Fibroblast of skin of abdomen (primary cell): ENCODE data around the gene LCT.
A peak's percentile ranks its signal among the peaks of the same experiment; 100 is the strongest.
"Not testable (repeated sequence)": the region's sequence is repeated elsewhere in the genome, so short reads cannot be mapped to it uniquely, and the experiment has no call there.

Source experiments
- DNase-seq: peaks from one replicate; pipeline ENCODE4 v3.0.0-alpha.2; 2013

LCT gene

DNA sequence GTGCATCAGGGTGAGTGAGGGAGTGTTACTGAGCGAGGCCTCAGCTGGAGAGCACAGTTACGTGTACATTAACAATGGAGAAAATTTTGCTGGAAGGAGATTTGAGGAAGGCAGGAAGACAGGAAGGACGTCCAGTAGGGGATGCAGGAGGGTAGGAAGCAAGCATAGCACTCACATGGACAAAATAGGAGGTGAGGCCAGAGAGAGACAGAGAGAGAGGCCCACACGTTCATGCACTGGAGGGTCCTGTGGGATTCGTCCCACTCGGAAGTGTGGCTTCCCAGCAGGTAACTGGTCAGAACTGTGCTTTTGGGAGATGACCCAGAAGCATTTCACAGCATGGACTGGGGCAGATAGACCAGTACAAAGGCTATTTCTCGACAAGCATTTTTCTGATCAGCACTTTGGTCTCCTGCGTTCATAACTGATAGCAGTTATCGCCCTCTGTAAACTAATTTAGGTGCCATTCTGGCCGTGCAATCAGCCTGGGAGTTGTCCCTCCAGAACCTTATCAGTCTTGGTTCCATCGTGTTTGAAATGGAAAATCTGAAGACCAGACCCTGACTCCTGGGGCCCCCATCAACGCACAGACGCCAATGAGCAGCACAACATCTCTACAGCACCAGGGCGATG lies 5.7 kb downstream of the LCT start:
- no peak for DNase-seq

DNA sequence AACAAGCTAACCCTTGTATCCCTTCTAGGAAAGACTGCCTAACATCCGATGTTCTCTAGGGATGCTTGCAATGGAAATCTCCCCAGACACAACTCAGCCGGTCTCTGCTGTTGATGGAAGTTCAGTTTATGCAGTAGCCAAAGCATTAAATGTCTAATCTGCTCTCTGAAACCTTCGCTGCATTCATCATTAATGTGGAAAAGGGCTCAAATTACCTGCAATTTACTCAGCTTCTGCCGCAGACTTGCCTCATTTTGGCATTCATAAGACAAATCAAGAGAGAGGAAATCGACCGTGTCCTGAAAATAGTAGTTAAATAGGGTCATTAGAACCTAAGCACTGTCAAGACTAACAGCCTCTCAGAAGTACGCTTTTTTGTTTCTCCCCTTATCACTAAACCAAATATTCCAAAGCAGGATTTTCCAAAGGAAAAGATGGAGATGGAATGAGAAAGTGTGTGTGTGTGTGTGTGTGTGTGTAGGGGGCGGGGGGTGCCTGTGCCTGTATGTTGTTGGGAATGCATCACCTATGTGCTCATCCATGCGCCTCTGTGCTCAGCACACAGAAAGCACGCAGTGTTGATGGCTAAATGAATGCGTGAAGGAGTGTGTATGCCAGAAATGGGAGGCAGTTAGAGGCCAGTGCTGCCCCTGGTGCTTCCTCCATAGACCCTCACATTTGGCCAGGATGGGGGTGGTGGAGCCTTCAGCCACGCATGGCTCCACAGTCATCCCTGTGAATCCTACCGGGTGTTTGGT lies 7.4 kb downstream of the LCT start:
- no peak for DNase-seq

DNA sequence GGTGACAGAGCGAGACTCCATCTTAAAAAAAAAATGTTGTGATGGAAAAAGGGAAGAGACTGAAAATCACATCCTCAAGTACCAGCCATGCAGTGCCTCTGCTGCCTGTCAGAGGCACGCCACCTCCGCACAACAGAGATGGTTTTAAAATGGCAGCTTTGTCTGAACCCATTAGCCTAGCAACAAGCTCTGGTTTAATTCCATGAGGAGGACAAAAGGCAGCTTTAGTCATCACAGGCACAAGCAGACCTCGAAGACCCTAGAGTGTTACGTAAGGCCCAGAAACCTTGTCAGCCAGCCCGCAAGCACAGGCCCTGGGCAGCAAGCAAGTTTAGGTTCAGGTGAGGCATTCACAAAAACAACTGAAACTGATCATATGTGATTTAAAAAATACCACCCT lies 10.4 kb downstream of the LCT start:
- DNase-seq: no peak

DNA sequence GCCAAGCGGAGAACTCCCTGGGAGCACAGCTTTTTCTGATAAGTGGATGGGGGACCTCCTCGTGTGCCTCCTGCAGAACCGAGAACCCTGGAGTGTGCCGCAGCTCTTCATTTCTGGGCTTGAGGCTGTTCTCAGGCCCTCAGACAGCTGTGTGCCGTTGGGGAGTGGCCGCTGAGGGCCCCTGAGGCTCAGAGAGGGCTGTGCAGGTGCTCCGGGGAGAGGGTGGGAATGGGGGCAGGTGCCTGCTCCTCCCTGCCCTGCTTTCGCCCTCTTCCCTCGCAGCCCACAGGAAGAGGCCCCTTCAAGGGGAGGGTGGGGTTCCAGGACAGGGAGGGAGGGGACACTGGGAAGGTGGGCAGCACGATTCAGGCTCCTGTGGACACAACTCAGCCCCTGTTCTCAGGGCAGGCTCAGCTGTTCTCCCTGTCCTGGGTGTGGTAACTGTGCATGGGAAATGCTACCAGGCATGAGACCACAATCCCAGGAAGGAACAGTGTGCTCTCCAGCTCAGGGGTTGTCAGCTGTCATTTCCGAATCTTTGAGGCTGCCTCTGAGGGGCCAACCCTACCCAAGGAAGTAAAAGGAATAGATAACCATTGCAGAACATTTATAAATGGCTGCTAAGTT lies 11.3 kb downstream of the LCT start:
- no peak for DNase-seq

DNA sequence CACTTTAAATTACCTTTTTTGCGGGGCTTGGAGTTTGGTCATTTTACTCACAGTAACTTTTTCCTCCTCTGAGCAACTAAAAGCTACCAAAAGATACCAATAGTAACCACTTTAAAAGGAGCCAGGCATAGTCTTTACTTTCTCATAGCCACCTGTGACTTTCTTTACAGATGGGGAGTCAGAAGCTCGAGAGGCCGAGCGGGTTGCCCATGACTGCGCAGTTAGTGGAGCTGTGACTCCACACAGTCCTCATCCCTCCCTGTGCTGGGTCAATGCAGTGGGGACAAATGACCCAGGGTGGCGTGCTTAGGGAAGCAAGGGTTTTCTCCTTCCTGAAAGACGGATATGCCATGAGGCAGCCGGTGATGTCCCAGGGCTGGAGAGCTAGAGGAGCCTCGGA lies 11.9 kb downstream of the LCT start:
- no peak for DNase-seq

DNA sequence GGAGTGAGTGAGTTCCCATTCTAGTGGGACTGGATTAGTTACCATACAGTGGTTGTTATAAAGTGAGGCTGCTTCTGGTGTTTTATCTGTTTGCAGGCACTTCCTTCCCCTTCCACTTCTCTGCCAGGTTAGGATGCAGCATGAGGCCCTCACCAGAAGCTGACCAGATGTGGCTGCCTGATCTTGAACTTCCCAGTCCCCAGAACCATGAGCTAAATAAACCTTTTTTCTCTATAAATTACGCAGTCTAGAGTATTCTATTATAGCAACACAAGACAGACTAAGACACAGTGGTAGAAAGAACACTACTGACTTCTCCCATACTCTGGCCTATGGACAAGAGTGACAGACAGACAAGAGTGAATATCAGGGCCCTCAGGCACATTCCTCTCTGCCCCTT lies 14.1 kb downstream of the LCT start:
- DNase-seq: no peak

DNA sequence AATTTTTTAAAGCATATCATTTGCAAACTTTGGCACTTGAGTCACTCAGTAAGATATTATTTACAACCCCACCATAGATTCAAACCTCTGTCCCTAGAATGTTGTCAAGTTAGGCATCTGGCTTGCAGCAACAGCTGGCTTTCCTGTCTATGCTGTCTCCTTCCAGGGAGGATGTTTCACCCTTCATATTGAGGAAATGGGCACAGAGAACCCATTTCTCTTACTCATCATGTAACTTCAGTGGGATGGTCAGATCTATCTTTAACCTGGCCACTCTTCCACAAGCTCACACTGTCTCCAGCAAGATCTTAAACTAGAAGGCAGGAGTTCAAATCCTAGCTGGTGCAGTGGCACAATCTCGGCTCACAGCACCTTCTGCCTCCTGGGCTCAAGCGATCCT lies 15.8 kb downstream of the LCT start:
- DNase-seq: no peak

DNA sequence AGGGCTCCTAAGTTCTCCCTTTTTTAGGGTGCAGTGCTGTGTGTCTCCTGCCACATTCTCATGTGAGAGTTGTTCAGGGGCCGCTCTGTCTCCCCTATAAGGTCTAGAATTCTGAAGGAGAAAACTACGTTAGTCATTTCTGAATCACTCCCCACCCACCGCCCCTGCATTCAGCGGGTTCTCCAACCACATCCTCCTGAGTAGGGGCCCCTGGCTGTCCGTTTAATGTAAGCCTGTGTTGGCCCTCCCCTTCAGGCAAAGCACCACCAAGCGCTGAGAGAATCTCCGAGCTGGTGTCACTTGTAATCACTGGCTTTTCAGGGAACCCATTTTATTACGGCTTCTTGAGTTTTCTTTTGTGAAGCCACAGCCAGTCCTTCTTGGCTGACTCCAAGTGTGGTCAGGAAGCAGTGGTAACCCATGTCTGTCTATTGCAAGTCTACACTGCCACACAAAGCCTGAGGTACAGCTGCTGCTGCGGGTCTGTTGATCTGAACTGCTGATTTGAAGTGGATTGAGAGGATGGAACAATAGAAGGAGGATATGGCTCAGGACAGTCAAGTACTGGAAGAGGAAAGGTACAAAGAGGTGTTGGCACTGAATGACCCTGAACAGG lies 16.9 kb downstream of the LCT start:
- DNase-seq: peak; percentile 62

DNA sequence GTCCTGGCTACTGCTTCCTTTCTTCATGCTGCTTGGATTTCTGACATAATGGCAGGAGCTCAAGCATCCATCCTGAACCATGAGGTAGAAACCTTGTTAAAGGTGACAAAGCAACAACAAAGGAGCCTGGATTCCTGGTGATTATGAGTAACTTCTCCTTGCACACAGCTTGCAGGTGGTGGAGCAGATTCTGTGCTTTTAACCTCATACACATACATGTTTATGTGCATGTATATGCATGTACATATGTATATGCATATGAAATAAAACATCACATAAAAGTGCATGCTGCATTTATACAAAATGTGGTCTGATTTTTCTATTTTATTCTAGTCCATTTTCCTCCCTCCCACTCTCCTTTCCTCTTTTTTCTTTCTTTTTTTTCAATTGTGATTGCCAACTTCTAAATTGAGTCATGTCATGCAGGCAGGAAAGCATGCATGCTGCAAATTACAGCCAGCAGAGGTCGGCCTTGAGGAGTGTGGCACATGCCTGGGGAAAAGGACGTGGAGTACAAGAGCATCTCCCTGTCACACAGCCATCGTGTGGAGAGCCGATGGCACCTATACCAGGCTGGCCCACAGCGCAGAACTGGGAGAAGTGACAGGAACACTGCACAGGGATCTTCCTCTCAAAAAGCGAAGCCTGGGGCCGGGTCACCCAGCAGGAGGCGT lies 17.9 kb downstream of the LCT start:
- peak; percentile 26 for DNase-seq

DNA sequence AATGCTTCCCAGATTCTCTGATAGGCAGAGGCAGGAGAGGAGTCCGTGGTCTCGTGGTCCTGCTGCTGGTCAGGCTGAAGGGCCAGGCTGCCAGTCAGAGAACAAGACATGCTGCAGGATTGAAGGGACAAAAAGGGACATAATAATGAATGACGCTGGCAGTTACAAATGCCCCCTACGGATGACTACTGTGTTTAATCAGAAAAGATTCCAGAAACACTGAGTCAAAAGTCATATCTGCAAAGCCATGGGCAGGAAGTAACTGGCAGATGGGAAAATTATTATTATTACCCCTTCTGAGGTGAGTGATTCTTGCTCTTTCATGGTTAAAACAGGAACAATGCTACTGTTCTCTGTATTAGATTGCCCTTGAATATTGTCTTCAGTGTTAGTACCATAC lies 19.0 kb downstream of the LCT start:
- DNase-seq: no peak

DNA sequence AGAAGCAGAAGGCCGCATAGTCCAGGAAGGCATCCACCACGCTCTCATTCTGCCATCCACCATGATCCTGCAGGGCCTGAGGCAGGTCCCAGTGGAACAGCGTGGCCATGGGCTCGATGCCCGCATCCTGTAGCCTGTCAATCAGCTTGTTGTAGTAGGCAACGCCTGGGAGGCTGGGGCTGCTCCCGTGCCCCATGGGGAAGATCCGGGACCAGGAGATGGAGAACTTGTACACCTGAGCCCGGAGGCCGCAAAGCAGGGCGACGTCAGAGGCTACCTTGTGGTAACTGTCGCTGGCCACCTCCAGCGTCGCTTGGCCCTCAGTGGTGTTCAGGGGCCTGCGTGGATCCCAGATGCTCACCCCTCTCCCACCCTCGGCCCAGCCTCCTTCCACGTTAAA lies 19.5 kb downstream of the LCT start:
- no peak for DNase-seq

DNA sequence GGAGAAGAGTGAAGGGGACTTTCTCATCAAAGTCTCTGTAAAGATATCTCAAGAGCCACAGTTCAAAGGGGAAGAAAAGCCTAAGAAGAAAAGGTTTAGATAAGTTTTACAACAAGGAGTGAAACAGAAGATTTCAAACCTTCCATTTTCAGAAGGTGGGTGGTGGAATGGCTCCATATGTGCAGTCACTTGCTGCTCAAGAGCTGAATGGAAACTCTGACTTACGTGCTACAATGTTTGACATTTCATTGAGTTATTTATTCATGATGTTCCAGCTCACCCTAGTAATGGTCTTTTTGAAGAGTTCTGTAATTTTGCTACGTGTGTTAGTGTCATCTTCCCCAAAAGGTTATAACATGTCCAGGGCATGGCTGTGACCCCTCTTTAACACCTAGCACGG lies 21.7 kb downstream of the LCT start:
- DNase-seq: no peak

DNA sequence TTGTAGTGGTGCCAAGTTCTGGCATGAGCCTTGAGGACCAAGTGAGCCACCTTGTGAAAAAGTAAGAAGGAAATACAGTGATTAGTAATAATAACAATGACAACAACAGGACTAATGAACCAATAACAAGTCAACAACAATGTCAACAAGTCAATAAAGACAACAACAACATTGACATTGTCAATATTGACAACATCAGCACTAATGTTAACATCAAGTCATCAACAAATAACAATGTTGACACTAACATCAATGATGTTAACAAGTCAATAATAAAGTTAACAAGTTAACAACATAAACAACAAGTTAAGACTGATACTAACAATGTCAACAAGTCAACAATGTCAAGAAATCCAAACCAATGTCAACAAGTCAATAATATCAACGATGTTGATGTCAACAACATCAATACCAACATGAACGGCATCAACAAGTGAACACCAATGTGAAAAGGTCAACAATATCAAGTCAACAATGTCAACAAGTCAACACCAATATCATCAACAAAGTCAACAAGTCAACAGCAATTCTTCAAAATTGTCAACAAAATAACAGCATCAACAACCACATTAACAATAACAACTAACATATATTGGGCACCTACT lies 24.0 kb downstream of the LCT start:
- no peak for DNase-seq

DNA sequence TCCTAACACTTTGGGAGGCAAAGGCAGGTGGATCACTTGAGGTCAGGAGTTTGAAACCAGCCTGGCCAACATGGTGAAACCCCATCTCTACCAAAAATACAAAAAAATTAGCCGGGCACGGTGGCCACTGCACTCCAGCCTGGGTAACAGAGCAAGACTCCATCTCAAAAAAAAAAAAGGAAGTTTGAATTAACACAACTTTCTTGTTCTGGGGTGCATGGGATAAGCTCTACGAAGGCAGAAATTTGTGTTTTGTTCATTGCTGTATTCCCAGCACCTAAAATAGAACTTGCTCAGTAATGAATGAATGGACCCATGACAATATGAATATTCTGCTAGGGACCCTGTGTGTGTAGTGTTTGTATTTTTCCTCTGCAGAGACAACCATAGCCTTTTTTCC lies 29.1 kb downstream of the LCT start:
- not testable (repeated sequence) for DNase-seq

DNA sequence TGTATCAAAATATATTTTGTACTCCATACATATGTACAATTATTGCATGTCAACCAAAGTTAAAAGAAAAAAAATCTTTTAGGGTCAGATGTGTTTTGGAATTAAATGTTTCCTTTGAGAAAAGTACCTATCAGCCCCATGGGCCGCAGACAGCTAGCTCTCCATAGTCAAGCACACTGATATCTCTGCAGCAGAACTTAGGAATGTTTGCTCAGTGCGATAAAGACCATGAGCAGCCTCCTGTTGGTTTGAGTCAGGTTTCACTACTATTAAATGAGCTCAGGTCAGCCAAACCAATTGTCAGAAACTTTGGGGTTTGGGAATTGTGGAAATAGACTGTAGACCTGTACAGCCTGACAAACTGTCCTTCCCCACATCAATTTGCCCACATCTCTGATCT lies 33.7 kb downstream of the LCT start:
- DNase-seq: no peak

DNA sequence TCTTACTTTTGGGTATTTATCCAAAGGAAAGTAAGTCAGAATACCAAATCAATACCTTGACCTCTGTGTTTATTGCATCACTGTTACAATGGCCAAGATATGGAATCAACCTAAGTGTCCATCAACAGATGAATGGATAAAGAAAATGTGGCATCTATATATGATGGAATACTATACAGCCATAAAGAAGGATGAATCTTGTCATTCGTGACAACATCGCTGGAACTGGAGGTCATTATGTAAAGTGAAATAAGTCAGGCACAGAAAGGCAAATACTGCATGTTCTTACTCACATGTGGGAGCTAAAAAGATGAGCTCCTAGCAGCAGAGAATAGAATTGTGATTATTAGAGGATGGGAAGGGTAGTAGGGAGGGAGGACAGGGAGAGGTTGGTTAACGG lies 34.6 kb downstream of the LCT start:
- DNase-seq: no peak

DNA sequence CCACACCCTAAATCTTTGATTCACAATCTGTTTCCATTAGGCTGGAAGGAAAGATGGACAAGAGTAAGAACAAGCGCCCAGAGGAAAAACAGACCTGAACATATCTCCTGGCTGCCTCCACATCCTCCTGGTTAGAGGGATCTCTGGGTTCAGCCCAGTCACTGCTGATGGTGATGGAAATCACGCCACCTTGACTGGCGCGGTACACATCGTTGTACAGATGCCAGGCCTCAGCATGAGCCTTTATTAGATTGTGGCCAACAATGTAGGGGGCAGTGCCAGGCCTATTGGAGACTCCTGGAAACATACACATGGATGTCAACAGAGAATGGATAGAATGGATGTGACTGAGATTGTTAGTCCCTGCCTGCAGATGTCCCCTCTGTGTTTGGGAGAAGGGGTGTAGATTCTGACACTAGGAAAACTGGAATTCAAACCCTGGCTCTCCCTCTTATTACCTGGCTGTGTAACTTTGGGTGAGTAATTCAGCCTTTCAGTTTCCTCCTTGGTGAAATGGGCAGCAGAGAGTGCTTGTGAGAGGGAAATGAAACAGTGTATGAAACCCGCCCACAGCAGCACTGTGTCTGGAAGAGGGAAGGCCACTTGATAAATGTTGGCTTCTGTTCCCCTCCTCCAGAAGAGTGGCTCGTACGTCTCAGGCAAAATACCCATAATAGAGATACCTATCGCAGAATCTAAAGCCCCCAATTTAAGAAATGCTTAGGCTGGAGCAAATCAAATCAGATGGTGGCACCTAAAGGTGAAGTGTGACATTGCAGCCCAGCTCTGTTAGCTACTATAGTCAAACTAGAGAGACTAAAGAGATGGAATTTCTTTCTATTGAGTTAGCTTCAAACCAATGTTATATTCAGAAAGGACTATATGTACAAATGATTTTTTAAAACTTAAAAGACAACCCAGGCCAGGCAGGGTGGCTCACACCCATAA lies 36.2 kb downstream of the LCT start:
- no peak for DNase-seq

DNA sequence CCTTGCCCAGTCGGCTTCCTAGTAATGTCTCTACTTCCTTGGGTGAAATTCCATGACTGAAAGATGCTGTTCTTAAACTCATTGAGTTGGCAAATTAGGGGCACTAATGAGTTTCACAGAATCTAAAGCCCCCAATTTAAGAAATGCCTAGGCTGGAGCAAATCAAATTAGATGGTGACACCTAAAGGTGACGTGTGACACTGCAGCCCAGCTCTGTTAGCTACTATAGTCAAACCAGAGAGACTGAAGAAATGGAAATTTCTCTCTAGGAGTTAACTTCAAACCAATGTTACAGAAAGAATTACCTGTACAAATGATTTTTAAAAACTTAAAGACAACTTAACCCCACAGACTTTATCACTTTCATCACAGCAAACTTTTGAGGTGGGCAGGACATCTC lies 37.2 kb downstream of the LCT start:
- no peak for DNase-seq

DNA sequence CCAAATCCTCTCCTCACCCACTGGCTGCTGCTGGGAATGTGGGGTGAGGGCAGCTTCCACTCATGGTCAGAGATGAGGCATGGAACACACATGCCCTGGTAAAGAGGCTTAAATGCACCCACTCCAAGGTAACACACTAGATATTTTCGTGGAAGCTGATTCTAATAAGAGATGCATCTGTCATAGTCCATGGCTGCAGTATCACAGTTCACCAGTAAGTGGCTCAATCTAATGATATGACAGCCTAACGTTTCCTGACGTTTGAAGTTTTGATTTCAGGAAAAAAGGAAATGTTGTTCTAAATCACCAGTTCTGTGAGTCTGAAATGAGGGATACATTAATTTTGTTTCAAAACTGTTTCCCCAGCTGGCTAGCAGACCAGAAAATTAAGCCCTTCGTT lies 38.2 kb downstream of the LCT start:
- DNase-seq: no peak

DNA sequence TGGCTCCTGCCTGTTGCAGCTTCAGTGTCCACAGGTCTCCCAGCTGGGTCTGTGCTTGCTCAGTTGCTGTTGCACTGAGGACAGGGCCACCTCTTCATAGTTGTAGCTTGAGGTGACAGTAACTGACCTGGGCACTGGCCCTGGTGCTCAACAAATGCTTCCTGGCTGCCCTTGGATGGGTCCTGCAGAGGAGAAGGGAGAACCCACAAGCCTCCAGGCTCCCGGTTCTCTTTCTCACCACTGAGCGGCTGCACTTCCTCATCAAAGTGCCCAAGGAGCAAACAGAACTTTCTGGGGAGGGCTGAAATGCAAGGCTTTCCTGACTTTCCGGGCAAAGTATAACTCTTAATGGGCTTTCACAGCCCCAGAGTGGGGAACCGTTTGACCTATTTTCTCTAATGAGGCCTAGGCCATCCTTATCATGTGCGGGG lies 38.7 kb downstream of the LCT start:
- DNase-seq: no peak

DNA sequence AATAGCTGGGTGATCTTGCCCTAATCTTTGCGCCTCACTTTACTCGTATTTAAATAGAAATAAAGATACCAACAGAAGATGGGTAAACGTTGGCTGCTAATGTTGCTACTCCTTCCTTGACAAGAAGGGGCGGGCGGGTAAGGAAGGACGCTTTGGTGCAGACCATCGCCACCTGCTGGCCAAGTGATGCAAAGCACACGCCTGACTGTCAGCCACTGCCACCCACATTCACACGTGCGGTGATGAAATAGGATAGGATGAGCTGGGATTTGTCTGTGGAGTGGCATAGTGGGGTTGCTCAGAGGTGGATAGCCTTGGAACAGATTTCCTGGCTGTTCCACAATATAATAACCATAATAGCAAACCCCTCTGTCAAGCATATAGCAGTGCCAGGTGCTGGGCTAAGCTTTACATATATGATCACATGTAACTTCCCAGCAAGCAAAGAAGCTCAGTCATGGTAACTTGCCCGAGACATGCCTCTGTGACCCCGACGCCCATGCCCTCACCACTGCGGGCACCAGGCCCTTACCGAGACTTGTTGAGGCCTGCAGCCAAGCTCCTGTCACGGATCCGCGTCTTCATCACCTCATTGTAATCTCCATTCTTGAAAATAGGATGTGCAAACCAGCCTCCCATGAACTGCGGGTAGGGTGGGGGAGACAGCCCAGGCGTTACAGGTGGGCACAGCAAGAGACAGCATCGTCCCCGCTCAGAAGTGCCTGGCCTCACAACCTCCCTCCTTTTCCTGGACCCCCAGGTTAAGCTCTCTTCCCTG lies 39.3 kb downstream of the LCT start:
- peak; percentile 78 for DNase-seq
